CD4-positive, alpha-beta T cell treated with Interleukin-10 for 1 hour (primary cell): ENCODE data around the gene IQSEC3.

Experiments
- DNase-seq: peaks from one replicate; pipeline ENCODE4 v3.0.0-alpha.2; 2020

IQSEC3 gene

GRCh38 chr12:144650-145284 lies 78.2 kb downstream of the IQSEC3 start:
- no peak for DNase-seq

GRCh38 chr12:145369-145960 lies 78.9 kb downstream of the IQSEC3 start:
- no peak for DNase-seq

- DNase-seq, result no peak
These were observed 80.7 kb downstream of the IQSEC3 start for GRCh38 chr12:147242-147641.

GRCh38 chr12:148676-149416 lies 82.3 kb downstream of the IQSEC3 start:
- no peak for DNase-seq

- DNase-seq, result no peak
These were observed 85.0 kb downstream of the IQSEC3 start for GRCh38 chr12:151579-151978.

GRCh38 chr12:152440-152839 lies 85.9 kb downstream of the IQSEC3 start:
- no peak for DNase-seq

GRCh38 chr12:153080-153746 lies 86.6 kb downstream of the IQSEC3 start:
- DNase-seq, result peak; percentile 48

- DNase-seq, result no peak
These were observed 87.5 kb downstream of the IQSEC3 start for GRCh38 chr12:154058-154457.

- DNase-seq, result no peak
These were observed 88.4 kb downstream of the IQSEC3 start for GRCh38 chr12:155006-155405.

- DNase-seq, result no peak
These were observed 89.1 kb downstream of the IQSEC3 start for GRCh38 chr12:155646-156045.

GRCh38 chr12:156945-157344 lies 90.4 kb downstream of the IQSEC3 start:
- no peak for DNase-seq

- DNase-seq, result no peak
These were observed 91.1 kb downstream of the IQSEC3 start for GRCh38 chr12:157644-158043.

- DNase-seq, result no peak
These were observed 92.7 kb downstream of the IQSEC3 start for GRCh38 chr12:159156-159782.

GRCh38 chr12:160858-161257 lies 94.3 kb downstream of the IQSEC3 start:
- no peak for DNase-seq

- DNase-seq, result no peak
These were observed 95.3 kb downstream of the IQSEC3 start for GRCh38 chr12:161823-162222.

- no peak for DNase-seq
These were observed 96.1 kb downstream of the IQSEC3 start for GRCh38 chr12:162467-163307.

- no peak for DNase-seq
These were observed 96.9 kb downstream of the IQSEC3 start for GRCh38 chr12:163406-163986.

GRCh38 chr12:164207-164606 lies 97.6 kb downstream of the IQSEC3 start:
- no peak for DNase-seq

- no peak for DNase-seq
These were observed 99.3 kb downstream of the IQSEC3 start for GRCh38 chr12:165862-166368.

- DNase-seq, result no peak
These were observed 100.0 kb downstream of the IQSEC3 start for GRCh38 chr12:166425-167075.

GRCh38 chr12:167959-168600 lies 101.5 kb downstream of the IQSEC3 start:
- no peak for DNase-seq
